IMR-90 (cell line): ENCODE results near the gene PLCH1. TPM values are rescaled to one million over a fixed set of nuclear protein-coding genes. Genes with fewer than 3 reads are reported as not detected.

Source experiments
- ATAC-seq: fragments of 200-7000 bp; cut with Tn5 transposase; 2 replicates; pipeline ENCODE4 v1.9.1; 2020; ENCODE audit warnings: low read depth, mild to moderate bottlenecking, moderate library complexity
- BruUV-seq: library from RNA; stranded (reverse); fragments of 400-500 nt; replicated peaks from 2 replicates; lab custom pipeline; 2021; lab: Mats Ljungman, UMichigan
- CTCF ChIA-PET: fragments of 300-600 bp; formaldehyde crosslinking; extraction: SDS; loops from one replicate; lab custom pipeline; 2021; ENCODE audit warnings: antibody characterized with exemption; lab: Yijun Ruan, JAX
- POLR2A ChIA-PET: fragments of 300-600 bp; sonication (Branson Sonifier 250); formaldehyde crosslinking; loops from one replicate; lab custom pipeline; 2022; ENCODE audit warnings: antibody characterized with exemption; ENCODE audit not compliant: unreplicated experiment; lab: Charles Lee
- DNase-seq: peaks from one replicate; pipeline ENCODE4 v3.0.0; 2013
- H2AFZ ChIP-seq: replicated peaks from 2 replicates; pipeline ENCODE3; 2013; ENCODE audit warnings: low read length, mild to moderate bottlenecking; ENCODE audit not compliant: poor library complexity
- H2AK5ac ChIP-seq: 2 replicates; pipeline ENCODE4 v1.6.1; 2013; ENCODE audit warnings: low read depth, low read length, inconsistent platforms
- H2AK9ac ChIP-seq: replicated peaks from 2 replicates; pipeline ENCODE3; 2013; ENCODE audit warnings: mild to moderate bottlenecking, low read depth, low read length, moderate library complexity; ENCODE audit not compliant: poor library complexity
- H2BK120ac ChIP-seq: 2 replicates; pipeline ENCODE4 v1.6.1; 2013; ENCODE audit warnings: low read depth, low read length, inconsistent platforms
- H2BK15ac ChIP-seq: 3 replicates; pipeline ENCODE4 v1.6.1; 2013; ENCODE audit warnings: low read depth, low read length, inconsistent platforms
- H2BK20ac ChIP-seq: 2 replicates; pipeline ENCODE4 v1.6.1; 2013; ENCODE audit warnings: low read depth, mild to moderate bottlenecking, inconsistent platforms, low read length, moderate library complexity
- H2BK5ac ChIP-seq: 2 replicates; pipeline ENCODE4 v1.6.1; 2013; ENCODE audit warnings: mild to moderate bottlenecking, low read depth, low read length, inconsistent platforms; ENCODE audit not compliant: poor library complexity, severe bottlenecking
- H3K14ac ChIP-seq: replicated peaks from 2 replicates; pipeline ENCODE4 v1.6.1; 2013; ENCODE audit warnings: low read depth, low read length, inconsistent platforms
- H3K18ac ChIP-seq: 2 replicates; pipeline ENCODE4 v1.6.1; 2013; ENCODE audit warnings: low read depth, low read length, control low read depth
- H3K23ac ChIP-seq: 2 replicates; pipeline ENCODE4 v1.6.1; 2013; ENCODE audit warnings: low read depth, low read length, inconsistent platforms
- H3K27ac ChIP-seq: 2 replicates; pipeline ENCODE4 v1.5.1; 2013; ENCODE audit warnings: mild to moderate bottlenecking, control low read depth, low read length; ENCODE audit not compliant: insufficient read depth
- H3K27me3 ChIP-seq: 2 replicates; pipeline ENCODE4 v1.6.1; 2013; ENCODE audit warnings: low read length; ENCODE audit not compliant: control insufficient read depth, insufficient read depth
- H3K36me3 ChIP-seq: 2 replicates; pipeline ENCODE4 v1.6.1; 2013; ENCODE audit warnings: low read length, mixed read lengths; ENCODE audit not compliant: control insufficient read depth, insufficient read depth
- H3K4ac ChIP-seq: 2 replicates; pipeline ENCODE4 v1.6.1; 2013; ENCODE audit warnings: low read depth, low read length, inconsistent platforms
- H3K4me1 ChIP-seq: 2 replicates; pipeline ENCODE4 v1.6.1; 2013; ENCODE audit warnings: low read length, mixed read lengths; ENCODE audit not compliant: control insufficient read depth, insufficient read depth
- H3K4me2 ChIP-seq: 2 replicates; pipeline ENCODE4 v1.6.1; 2013; ENCODE audit warnings: low read depth, mild to moderate bottlenecking, control low read depth, low read length, moderate library complexity
- H3K4me3 ChIP-seq: 2 replicates; pipeline ENCODE4 v1.5.1; 2013; ENCODE audit warnings: low read depth, mild to moderate bottlenecking, control low read depth, low read length, moderate library complexity; ENCODE audit not compliant: insufficient read depth
- H3K56ac ChIP-seq: 2 replicates; pipeline ENCODE4 v1.6.1; 2013; ENCODE audit warnings: low read length, inconsistent platforms; ENCODE audit not compliant: insufficient read depth; ENCODE audit errors: extremely low read depth
- H3K79me1 ChIP-seq, 2 experiments: 2 replicates each; pipeline ENCODE4 v1.6.1; 2013; ENCODE audit warnings: low read length in 2 of 2, inconsistent platforms in 1 of 2, low read depth in 1 of 2
- H3K9ac ChIP-seq: 2 replicates; pipeline ENCODE4 v1.6.1; 2013; ENCODE audit warnings: low read depth, low read length, control low read depth
- H3K9me1 ChIP-seq: 2 replicates; pipeline ENCODE4 v1.6.1; 2013; ENCODE audit warnings: low read length, inconsistent platforms; ENCODE audit not compliant: insufficient read depth
- H3K9me3 ChIP-seq: 2 replicates; pipeline ENCODE4 v1.6.1; 2013; ENCODE audit warnings: low read length; ENCODE audit not compliant: control insufficient read depth, insufficient read depth
- H4K20me1 ChIP-seq: 2 replicates; pipeline ENCODE4 v1.6.1; 2013; ENCODE audit warnings: low read length, inconsistent platforms; ENCODE audit not compliant: insufficient read depth
- H4K5ac ChIP-seq: 2 replicates; pipeline ENCODE4 v1.6.1; 2013; ENCODE audit warnings: mild to moderate bottlenecking, low read depth, low read length, control low read depth
- H4K8ac ChIP-seq, 2 experiments: 2 replicates each; pipeline ENCODE4 v1.6.1; 2013; ENCODE audit warnings: low read depth in 2 of 2, low read length in 2 of 2, control low read depth in 1 of 2, inconsistent platforms in 1 of 2
- H4K91ac ChIP-seq: 2 replicates; pipeline ENCODE4 v1.6.1; 2013; ENCODE audit warnings: low read depth, low read length, inconsistent platforms; ENCODE audit not compliant: insufficient read depth
- CEBPB ChIP-seq: IDR thresholded peaks from 2 replicates; pipeline ENCODE4 v1.6.1; 2012; ENCODE audit warnings: low read depth, low read length, improper control_type of control experiment
- CHD1 ChIP-seq: IDR thresholded peaks from 2 replicates; pipeline ENCODE4 v1.6.1; 2012; ENCODE audit warnings: low read depth, low read length, improper control_type of control experiment
- ELK1 ChIP-seq: fragments of 150-350 bp; IDR thresholded peaks from 2 replicates; pipeline ENCODE4 v1.6.1; 2016; ENCODE audit warnings: low read depth, mild to moderate bottlenecking, low read length, moderate library complexity, borderline replicate concordance
- FOS ChIP-seq: fragments of 150-350 bp; IDR thresholded peaks from 2 replicates; pipeline ENCODE4 v1.6.1; 2016; ENCODE audit warnings: low read depth, low read length
- MAFK ChIP-seq: IDR thresholded peaks from 2 replicates; pipeline ENCODE4 v1.6.1; 2012; ENCODE audit warnings: low read depth, low read length, improper control_type of control experiment
- MAZ ChIP-seq: IDR thresholded peaks from 2 replicates; pipeline ENCODE4 v1.6.1; 2012; ENCODE audit warnings: low read depth, mild to moderate bottlenecking, low read length, improper control_type of control experiment, moderate library complexity, borderline replicate concordance
- NFE2L2 ChIP-seq: fragments of 150-350 bp; IDR thresholded peaks from 2 replicates; pipeline ENCODE4 v1.6.1; 2016; ENCODE audit warnings: low read depth, mild to moderate bottlenecking, low read length
- POLR2A ChIP-seq: IDR thresholded peaks from 2 replicates; pipeline ENCODE4 v1.6.1; 2012; ENCODE audit warnings: mild to moderate bottlenecking, low read depth, low read length
- RAD21 ChIP-seq: IDR thresholded peaks from 2 replicates; pipeline ENCODE4 v1.6.1; 2012; ENCODE audit warnings: low read length, improper control_type of control experiment
- RCOR1 ChIP-seq: IDR thresholded peaks from 2 replicates; pipeline ENCODE4 v1.6.1; 2012; ENCODE audit warnings: mild to moderate bottlenecking, low read length, improper control_type of control experiment; ENCODE audit not compliant: insufficient replicate concordance
- SMC3 ChIP-seq: fragments of 150-350 bp; IDR thresholded peaks from 2 replicates; pipeline ENCODE4 v1.6.1; 2016; ENCODE audit warnings: low read depth, mild to moderate bottlenecking, antibody characterized with exemption, low read length, moderate library complexity
- USF2 ChIP-seq: fragments of 150-350 bp; IDR thresholded peaks from 2 replicates; pipeline ENCODE4 v1.6.1; 2017; ENCODE audit warnings: mild to moderate bottlenecking, antibody characterized with exemption, low read length, low read depth
- WGBS, 2 experiments: methylation state at CpG; one replicate each; pipeline versions ENCODE4 v1.1.5 to v1.1.7; 2013; ENCODE audit warnings: missing lambda C conversion rate in 2 of 2; ENCODE audit not compliant: insufficient read length in 1 of 2; ENCODE audit errors: extremely low coverage in 2 of 2; 5-methylcytosine and 5-hydroxymethylcytosine counted together
- dilution Hi-C: fragments of 300-500 bp; cut with HindIII; formaldehyde crosslinking; loops from one replicate; pipeline ENCODE4 v1.14.3; 2018; ENCODE audit warnings: low sequenced_read_pairs; ENCODE audit not compliant: unreplicated experiment
- in situ Hi-C: fragments of 300-500 bp; cut with MboI; formaldehyde crosslinking; loops from 3 replicates; pipeline ENCODE4 v1.14.3; 2019; ENCODE audit warnings: low sequenced_read_pairs, inconsistent platforms, mixed read lengths
- intact Hi-C: fragments of 100-400 bp; cut with micrococcal nuclease; formaldehyde crosslinking; loops from 2 replicates; pipeline ENCODE4 v1.10.0; 2022
- polyA plus RNA-seq, 3 experiments: library from polyadenylated mRNA; depleted of rRNA; stranded (reverse); fragments of >200 nt; gene quantifications; 2 replicates each; pipeline ENCODE4 v1.2.3, GENCODE V29; 2012; ENCODE audit warnings: low replicate concordance in 1 of 3
- total RNA-seq: library from RNA; depleted of rRNA; stranded (reverse); fragments of >200 nt; gene quantifications from 2 replicates; pipeline ENCODE4 v1.2.3, GENCODE V29; 2012

The PLCH1 gene
- total and polyA plus RNA-seq, 2 of the 4 experiments (the other 2 are of a cell fraction), result not detected

- Histone ChIP-seq H3K56ac (no peak overlapping the region), H3K9ac (no peak overlapping the region), H2AFZ (no peak overlapping the region), H2AK9ac (no peak overlapping the region), H3K4ac (no peak overlapping the region), H3K4me3 (no peak overlapping the region), H4K5ac (no peak overlapping the region), H3K9me1 (no peaks in the 10 kb centered on the region), H2BK120ac (no peak overlapping the region), H3K27me3 (no peaks in the 10 kb centered on the region), H3K14ac (no peak overlapping the region), H3K27ac (no peak overlapping the region), H3K36me3 (no peaks in the 10 kb centered on the region), H4K20me1 (no peaks in the 10 kb centered on the region), H3K4me2 (no peak overlapping the region), H2AK5ac (no peak overlapping the region), H4K8ac (no peak overlapping the region), H3K79me1 (no peaks in the 10 kb centered on the region), H2BK15ac (no peak overlapping the region), H3K4me1 (no peaks in the 10 kb centered on the region), H3K23ac (no peak overlapping the region), H4K91ac (no peak overlapping the region), H3K9me3 (no peaks in the 10 kb centered on the region), H2BK20ac (no peak overlapping the region), H3K18ac (no peak overlapping the region), H2BK5ac (no peak overlapping the region)
- intact Hi-C loops, result no loop called here
- in situ Hi-C loops, result no loop called here
- ChIA-PET CTCF (interaction anchor here (0.9 kb wide), 1 partner anchor 34 kb away, joined by 3 read pairs; no protein-coding TSS in a partner anchor), POLR2A (no interaction called here)
- no CpG with 5 or more reads among the region's 4 CpGs for WGBS, 2 experiments
- TF ChIP-seq CHD1 (no peak), RAD21 (no peak), MAFK (no peak), MAZ (no peak), SMC3 (no peak), USF2 (no peak), CEBPB (no peak), NFE2L2 (no peak), FOS (no peak), POLR2A (no peak), ELK1 (no peak), RCOR1 (no peak)
- dilution Hi-C loops, result no loop called here
- no TSS peak for BruUV-seq
- DNase-seq (peak; percentile 0), ATAC-seq (no peak)
Measured at GRCh38 chr3:155495387-155495786, 249.5 kb downstream of the PLCH1 start.
